Embryonic facial prominence (tissue), 1 donor: ENCODE data around the gene PLAC8.
"Not testable (repeated sequence)": the region's sequence is repeated elsewhere in the genome, so short reads cannot be mapped to it uniquely, and the experiment has no call there.

Experiments used
- DNase-seq: peaks from one replicate; pipeline ENCODE4 v3.0.0-alpha.2; 2016; ENCODE audit errors: extremely low spot score

PLAC8 gene

GRCh38 chr4:83114576-83114975 lies at the start of gene PLAC8:
Gene PLAC8 (minus strand): TSS chr4:83114729. CDS start chr4:83107921, 6,808 bp downstream.
- DNase-seq = no peak

GRCh38 chr4:83153417-83153816 lies 38.9 kb upstream of the PLAC8 start:
- no peak for DNase-seq

GRCh38 chr4:83152746-83153145 lies 38.2 kb upstream of the PLAC8 start:
- DNase-seq = no peak

- no peak for DNase-seq
These were observed 37.1 kb upstream of the PLAC8 start for GRCh38 chr4:83151651-83152050.

- no peak for DNase-seq
These were observed 36.3 kb upstream of the PLAC8 start for GRCh38 chr4:83150653-83151330.

- DNase-seq = no peak
These were observed 35.5 kb upstream of the PLAC8 start for GRCh38 chr4:83149865-83150652.

GRCh38 chr4:83146841-83147240 lies 32.3 kb upstream of the PLAC8 start:
- no peak for DNase-seq

- DNase-seq = not testable (repeated sequence)
These were observed 31.2 kb upstream of the PLAC8 start for GRCh38 chr4:83145776-83146175.

- no peak for DNase-seq
These were observed 25.1 kb upstream of the PLAC8 start for GRCh38 chr4:83139514-83140156.

GRCh38 chr4:83138946-83139345 lies 24.4 kb upstream of the PLAC8 start:
- no peak for DNase-seq

- DNase-seq = no peak
These were observed 17.5 kb upstream of the PLAC8 start for GRCh38 chr4:83132065-83132464.

- DNase-seq = no peak
These were observed 14.7 kb upstream of the PLAC8 start for GRCh38 chr4:83129264-83129663.

GRCh38 chr4:83128240-83128929 lies 13.9 kb upstream of the PLAC8 start:
- no peak for DNase-seq

- no peak for DNase-seq
These were observed 11.2 kb upstream of the PLAC8 start for GRCh38 chr4:83125738-83126141.

- no peak for DNase-seq
These were observed 9.7 kb upstream of the PLAC8 start for GRCh38 chr4:83124111-83124780.

- DNase-seq = no peak
These were observed 6.7 kb upstream of the PLAC8 start for GRCh38 chr4:83121246-83121645.

- no peak for DNase-seq
These were observed 4.3 kb upstream of the PLAC8 start for GRCh38 chr4:83118869-83119268.

GRCh38 chr4:83115656-83116285 lies 1.2 kb upstream of the PLAC8 start:
- no peak for DNase-seq

- no peak for DNase-seq
These were observed 471 bp upstream of the PLAC8 start for GRCh38 chr4:83115000-83115399.

GRCh38 chr4:83113429-83113786 lies 1.1 kb downstream of the PLAC8 start:
- no peak for DNase-seq
